Loucy (cell line): ENCODE data around the gene SP110.

ENCODE experiments used
- EZH2phosphoT487 ChIP-seq: fragments of 200-600 bp; IDR thresholded peaks from 2 replicates; pipeline ENCODE4 v1.6.1; 2018; ENCODE audit warnings: antibody characterized with exemption, mild to moderate bottlenecking, moderate library complexity, borderline replicate concordance
- TF ChIP-seq, protein P1 (sequence below): fragments of 200-600 bp; sonication (generic); conservative IDR thresholded peaks from 2 replicates; pipeline ENCODE4 v1.5.1; 2014; ENCODE audit warnings: mild to moderate bottlenecking, antibody characterized with exemption, low read length

DNA sequence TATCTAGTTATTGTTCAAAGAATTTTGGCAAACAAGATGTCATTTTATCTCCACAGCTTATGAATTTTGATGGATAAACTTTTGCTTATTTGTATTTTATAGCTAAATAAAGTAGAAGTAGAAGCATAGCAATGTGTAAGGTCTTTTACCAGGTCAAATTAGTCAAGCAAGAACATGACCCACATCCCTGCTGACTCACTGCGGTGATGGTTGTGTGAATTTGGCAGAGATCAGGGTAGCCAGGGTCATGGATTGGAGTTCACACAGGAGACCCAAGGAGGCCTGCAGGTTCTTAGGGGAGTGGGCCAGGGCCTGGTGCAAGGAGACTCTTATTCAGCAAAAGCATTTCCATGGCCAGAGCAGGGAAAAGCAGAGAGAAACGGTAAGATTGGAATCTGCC lies 24.4 kb upstream of the SP110 start:
- TF ChIP-seq, protein P1, sequence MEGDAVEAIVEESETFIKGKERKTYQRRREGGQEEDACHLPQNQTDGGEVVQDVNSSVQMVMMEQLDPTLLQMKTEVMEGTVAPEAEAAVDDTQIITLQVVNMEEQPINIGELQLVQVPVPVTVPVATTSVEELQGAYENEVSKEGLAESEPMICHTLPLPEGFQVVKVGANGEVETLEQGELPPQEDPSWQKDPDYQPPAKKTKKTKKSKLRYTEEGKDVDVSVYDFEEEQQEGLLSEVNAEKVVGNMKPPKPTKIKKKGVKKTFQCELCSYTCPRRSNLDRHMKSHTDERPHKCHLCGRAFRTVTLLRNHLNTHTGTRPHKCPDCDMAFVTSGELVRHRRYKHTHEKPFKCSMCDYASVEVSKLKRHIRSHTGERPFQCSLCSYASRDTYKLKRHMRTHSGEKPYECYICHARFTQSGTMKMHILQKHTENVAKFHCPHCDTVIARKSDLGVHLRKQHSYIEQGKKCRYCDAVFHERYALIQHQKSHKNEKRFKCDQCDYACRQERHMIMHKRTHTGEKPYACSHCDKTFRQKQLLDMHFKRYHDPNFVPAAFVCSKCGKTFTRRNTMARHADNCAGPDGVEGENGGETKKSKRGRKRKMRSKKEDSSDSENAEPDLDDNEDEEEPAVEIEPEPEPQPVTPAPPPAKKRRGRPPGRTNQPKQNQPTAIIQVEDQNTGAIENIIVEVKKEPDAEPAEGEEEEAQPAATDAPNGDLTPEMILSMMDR: no peak
- no peak for TF ChIP-seq EZH2phosphoT487
